Measurements from ENCODE around the gene SMURF2.
"Not testable (repeated sequence)": the region's sequence is repeated elsewhere in the genome, so short reads cannot be mapped to it uniquely, and the experiment has no call there.

SMURF2 gene

DNA sequence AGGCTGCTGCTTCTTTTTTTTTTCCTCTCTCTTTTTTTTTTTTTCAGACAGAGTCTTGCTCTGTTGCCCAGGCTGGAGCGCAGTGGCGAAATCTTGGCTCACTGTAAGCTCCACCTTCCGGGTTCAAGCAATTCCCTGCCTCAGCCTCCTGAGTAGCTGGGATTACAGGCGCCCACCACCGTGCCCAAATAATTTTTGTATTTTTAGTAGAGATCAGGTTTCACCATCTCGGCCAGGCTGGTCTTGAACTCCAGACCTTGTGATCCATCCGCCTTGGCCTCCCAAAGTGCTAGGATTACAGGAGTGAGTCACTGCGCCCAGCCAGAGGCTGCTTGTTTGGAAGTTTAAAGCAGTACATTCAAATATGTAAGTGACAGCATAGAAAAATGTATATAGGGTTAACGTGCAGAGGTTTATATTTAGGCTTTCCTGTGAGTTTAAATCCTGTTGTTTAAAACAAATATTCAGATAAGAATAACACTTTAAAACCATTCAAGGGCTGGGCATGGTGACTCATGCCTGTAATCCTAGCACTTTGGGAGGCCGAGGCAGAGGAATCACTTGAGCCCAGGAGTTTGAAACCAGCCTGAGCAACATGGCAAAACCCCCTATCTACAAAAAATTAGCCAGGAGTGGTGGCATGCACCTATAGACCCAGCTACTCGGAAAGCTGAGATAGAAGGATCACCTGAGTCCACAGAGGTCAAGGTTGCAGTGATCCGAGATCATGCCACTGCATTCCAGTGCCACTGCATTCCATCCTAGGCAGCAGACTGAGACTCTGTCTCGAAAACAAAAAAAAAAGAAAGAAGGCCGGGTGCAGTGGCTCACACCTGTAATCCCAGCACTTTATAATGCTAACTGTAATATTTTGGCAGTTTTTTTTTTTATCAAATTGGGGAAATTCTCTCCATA lies 6.0 kb upstream of the SMURF2 start:
- not testable (repeated sequence) for DNase-seq (ENCODE audit: low spot score)

- DNase-seq (ENCODE audit: low spot score), result not testable (repeated sequence)
Observed at GRCh38 chr17:64664299-64664981, 2.3 kb upstream of the SMURF2 start.

GRCh38 chr17:64663836-64664235 lies 1.7 kb upstream of the SMURF2 start:
- DNase-seq (ENCODE audit: low spot score), result not testable (repeated sequence)

GRCh38 chr17:64662774-64663367 lies 764 bp upstream of the SMURF2 start:
- DNase-seq (ENCODE audit: low spot score), result no peak

- DNase-seq (ENCODE audit: low spot score), result no peak
Observed at GRCh38 chr17:64661726-64661975, 456 bp downstream of the SMURF2 start.

GRCh38 chr17:64660978-64661725 lies 955 bp downstream of the SMURF2 start:
- peak; percentile 22 for DNase-seq (ENCODE audit: low spot score)

DNA sequence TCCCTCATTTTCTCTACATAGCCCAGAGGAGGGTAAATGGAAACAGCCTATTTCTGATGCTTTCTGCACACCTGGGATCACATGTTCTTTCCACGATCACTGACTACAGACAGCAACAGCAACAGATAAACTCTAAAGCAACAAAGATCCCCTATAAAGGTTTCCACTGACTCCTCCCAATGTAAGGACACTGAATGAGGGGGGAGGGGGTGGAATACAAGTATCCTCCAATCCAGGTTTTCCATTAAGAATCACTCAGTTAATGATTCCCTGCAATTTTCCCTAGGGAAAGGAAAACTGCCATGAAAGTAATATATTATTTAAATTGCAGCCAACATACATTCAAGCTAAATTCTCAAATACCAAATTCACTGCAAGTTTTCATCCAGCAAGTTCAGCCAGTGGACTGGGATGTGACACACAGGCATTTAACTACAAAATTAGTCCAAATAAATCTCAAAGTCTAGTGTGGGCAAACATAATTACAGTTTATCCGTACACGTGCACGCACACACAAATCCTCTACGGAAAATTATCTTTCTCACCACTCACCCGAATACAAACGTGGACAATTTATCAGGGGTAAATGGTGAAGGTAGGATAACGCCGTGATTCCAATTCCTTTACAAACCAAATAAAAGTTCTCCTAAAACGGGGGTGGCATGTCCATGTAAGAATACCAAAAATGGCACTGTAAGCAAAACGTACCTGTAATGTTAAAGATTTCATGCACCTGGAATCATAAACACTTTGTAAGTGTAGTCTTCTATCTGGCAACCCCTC lies 1.7 kb downstream of the SMURF2 start:
- DNase-seq (ENCODE audit: low spot score), result not testable (repeated sequence)

- no peak for DNase-seq (ENCODE audit: low spot score)
Observed at GRCh38 chr17:64658931-64659330, 3.2 kb downstream of the SMURF2 start.

DNA sequence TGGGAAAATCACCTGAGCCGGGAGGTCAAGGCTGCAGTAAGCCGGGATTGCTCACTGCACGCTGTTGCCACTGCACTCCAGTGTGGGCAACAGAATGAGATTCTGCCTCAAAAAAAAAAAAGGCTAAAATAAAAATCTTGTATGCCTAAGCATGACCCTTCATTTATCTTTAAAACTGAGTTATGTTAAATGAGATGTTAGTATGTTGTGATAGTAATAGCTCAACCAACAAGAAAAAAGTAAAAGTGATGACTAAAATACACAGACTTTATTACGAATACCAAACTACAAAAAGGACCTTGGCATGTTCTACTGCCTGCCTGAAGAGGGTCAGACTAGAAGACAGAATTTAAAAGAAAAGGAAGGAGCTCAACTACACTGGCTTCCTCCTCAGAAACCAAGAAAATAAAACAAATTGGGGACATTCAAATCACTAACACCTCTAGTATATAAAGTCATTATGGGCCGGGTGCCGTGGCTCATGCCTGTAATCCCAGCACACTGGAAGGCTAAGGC lies 4.4 kb downstream of the SMURF2 start:
- no peak for DNase-seq (ENCODE audit: low spot score)

GRCh38 chr17:64655704-64656103 lies 6.4 kb downstream of the SMURF2 start:
- DNase-seq (ENCODE audit: low spot score), result no peak

DNA sequence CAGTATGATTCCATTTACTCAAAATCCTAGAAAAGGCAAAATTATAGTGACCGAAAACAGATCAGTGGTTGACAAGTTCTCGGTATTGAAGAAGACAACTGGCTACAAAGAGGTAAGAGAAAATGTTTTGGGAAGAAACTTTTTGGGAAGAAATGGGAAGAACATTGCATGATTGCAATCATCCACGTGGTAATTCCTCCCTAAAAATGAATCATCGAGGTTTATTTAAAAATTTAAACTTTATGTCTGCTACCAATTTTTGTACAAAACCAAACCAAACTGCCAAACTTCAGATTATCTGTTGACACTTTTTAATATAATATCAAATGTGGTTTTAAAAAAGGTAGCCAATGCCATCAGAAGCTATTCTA lies 8.1 kb downstream of the SMURF2 start:
- no peak for DNase-seq (ENCODE audit: low spot score)

DNA sequence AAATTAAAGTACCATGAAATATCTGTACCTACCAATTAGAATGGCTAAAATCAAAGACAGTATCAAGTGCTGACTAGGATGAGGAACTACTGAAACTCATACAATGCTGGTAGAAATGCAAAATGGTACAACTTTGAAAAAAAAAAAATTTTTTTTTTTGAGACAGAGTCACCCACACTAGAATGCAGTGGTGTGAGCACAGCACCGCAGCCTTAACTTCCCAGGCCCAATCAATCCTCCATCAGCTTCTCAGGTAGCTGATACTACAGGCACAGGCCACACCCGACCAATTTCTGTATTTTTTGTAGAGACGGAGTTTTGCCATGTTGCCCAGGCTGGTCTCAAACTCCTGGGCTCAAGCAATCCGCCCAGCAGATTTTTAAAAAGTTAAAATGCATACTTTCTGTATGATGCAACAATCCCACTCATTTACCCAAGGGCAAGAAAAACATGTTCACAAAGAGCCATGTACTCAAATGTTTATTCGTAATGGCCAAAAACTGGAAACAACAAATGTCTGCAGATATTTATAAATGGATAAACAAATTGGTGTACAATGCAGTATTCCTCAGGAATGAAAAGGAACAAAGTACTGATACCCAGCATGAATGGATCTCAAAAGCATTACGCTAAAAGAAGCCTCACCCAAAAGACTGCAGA lies 8.7 kb downstream of the SMURF2 start:
- no peak for DNase-seq (ENCODE audit: low spot score)

DNA sequence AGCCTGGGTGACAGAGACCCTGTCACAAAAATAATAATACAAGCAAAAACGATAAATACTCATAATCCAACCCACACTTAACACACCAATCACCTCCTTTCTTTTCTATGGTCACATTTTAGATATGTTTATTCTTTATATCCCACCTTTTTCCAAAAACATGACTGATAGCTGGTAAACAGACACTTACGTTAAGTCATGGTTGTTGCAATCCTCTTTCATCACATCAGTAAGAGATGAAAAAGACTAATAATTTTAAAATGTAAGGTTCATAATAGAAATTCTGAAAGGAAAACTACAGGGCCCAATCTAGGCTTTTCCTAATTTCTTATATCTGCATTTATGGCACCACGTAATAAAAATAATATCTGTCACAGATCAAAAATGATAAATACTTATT lies 10.2 kb downstream of the SMURF2 start:
- DNase-seq (ENCODE audit: low spot score), result no peak

GRCh38 chr17:64648234-64648633 lies 13.9 kb downstream of the SMURF2 start:
- no peak for DNase-seq (ENCODE audit: low spot score)

DNA sequence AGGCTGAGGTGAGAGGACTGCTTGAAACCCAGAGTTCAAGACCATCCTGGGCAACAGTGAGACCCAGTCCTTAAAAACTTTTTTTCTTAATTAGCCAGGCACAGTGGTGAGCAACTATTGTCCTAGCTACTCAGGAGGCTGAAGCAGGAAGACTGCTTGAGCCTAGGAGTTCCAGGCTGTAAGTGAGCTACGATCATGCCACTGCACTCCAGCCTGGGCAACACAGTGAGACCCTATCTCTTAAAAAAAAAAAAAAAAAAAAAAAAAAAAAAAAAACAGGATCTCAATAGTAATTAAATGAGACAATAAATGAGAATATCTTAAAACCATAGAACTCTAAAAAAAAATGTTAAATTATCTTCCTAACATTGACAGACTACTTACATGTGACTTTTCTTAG lies 14.3 kb downstream of the SMURF2 start:
- DNase-seq (ENCODE audit: low spot score), result no peak

GRCh38 chr17:64639516-64639915 lies 22.6 kb downstream of the SMURF2 start:
- DNase-seq (ENCODE audit: low spot score), result no peak

DNA sequence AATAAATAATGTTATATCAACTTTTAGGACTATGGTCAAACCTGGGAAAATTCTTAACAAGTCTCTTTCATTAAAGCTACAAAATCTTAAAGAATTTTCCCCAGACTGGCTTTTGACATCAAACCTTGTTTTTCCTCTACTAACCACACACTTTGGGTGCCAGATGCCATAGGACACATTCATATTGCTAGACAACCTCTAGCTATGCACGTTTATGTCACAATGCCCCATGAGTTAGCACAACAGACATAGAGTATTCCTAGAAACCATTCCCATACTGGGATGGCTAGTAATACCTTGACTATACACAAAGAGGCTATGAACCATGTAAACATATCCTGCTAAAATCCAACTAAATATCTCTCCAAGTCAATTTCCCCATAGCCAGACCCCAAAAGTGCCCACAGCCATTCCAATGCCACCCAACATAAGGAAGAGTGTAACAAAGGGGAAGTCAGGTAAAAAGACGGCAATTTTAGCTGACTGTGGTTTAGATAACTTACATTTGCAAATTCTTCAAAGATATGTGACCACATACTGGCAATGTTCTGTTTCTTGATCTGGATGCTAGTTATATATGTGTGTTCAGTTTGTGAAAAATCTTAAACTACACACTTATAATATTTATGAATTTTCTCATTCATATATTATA lies 23.4 kb downstream of the SMURF2 start:
- no peak for DNase-seq (ENCODE audit: low spot score)

GRCh38 chr17:64635647-64636305 lies 26.3 kb downstream of the SMURF2 start:
- no peak for DNase-seq (ENCODE audit: low spot score)

GRCh38 chr17:64634218-64634617 lies 27.9 kb downstream of the SMURF2 start:
- DNase-seq (ENCODE audit: low spot score), result no peak

Measured in SK-N-DZ (cell line).